SH-SY5Y (cell line): ENCODE results near the gene ZNF648.

Experiments used
- GATA2 ChIP-seq: IDR thresholded peaks from 2 replicates; pipeline ENCODE4 v1.6.1; 2011; ENCODE audit warnings: mild to moderate bottlenecking, low read depth, low read length
- GATA3 ChIP-seq: IDR thresholded peaks from 2 replicates; pipeline ENCODE4 v1.6.1; 2011; ENCODE audit warnings: low read depth, mild to moderate bottlenecking, low read length, moderate library complexity

The ZNF648 gene

DNA sequence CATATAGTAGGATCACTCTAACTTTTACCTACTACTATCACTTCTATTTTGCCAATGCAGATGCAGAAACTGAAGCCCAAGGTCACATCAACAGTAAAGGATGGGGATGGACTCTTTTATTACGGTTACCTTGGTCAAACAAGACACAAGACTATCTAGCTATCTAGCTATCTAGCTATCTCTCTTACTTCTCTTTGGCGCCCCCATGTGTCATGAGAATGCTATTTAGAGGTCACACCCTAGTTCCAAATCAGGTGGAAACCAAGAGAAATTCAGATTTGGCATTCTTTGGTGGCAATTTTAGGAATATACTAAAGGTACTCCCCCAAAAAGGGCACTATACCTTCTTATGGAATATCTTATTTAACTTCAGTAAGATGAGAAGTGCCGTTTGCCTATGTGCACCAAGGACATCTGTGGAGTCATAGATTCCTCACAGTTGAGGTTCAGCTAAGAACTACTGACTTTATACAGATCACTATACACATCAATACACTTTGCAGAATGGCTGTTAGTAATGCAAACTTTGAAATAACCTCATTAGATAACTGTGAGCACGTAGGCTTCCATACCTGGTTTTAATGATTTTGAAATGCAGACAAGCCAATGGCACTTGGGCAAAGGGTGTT lies 6.7 kb downstream of the ZNF648 start:
- TF ChIP-seq GATA2 (no peak), GATA3 (0 out of 2 replicates have a peak, but pooled peaks have one; percentile 15)

DNA sequence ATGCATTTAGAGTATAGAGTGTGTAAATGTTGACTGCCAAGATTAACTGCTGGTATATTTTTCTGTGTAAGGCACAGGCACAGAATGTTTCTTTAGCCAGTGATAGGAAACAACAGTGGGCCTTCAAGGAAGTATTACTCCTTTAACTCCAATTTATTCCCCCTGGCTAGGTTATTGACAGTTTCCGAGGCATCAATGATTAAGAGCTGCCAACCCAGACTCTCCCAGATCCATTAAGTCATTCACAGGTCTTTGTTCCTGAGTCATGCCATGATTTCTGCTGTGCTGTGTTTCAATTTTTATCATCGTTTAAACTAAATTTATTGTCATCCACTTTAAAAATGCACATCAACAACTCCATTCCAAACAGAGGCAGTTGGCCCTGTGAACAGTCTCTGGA lies 9.2 kb downstream of the ZNF648 start:
- TF ChIP-seq GATA2 (no peak), GATA3 (no peak)

DNA sequence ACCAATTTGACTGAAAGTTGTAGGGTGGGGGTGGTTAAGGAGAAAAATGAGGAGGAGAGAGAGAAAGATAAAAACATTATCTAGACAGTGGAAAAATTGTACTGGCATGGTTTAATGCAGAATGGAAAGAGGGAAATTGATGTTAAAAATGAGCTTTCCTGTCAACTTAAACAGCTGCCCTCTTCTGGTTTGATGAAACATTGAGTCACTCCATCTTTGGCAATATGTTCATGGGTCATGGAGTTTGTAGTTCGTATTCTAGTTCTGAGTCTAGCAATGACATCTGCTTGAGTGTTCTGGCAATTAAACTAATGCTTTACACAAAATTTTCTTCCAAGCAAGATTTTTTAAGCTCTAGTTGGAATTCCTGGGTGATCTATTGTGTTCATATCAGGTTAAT lies 9.6 kb downstream of the ZNF648 start:
- TF ChIP-seq GATA3: no peak
- TF ChIP-seq GATA2: no peak

DNA sequence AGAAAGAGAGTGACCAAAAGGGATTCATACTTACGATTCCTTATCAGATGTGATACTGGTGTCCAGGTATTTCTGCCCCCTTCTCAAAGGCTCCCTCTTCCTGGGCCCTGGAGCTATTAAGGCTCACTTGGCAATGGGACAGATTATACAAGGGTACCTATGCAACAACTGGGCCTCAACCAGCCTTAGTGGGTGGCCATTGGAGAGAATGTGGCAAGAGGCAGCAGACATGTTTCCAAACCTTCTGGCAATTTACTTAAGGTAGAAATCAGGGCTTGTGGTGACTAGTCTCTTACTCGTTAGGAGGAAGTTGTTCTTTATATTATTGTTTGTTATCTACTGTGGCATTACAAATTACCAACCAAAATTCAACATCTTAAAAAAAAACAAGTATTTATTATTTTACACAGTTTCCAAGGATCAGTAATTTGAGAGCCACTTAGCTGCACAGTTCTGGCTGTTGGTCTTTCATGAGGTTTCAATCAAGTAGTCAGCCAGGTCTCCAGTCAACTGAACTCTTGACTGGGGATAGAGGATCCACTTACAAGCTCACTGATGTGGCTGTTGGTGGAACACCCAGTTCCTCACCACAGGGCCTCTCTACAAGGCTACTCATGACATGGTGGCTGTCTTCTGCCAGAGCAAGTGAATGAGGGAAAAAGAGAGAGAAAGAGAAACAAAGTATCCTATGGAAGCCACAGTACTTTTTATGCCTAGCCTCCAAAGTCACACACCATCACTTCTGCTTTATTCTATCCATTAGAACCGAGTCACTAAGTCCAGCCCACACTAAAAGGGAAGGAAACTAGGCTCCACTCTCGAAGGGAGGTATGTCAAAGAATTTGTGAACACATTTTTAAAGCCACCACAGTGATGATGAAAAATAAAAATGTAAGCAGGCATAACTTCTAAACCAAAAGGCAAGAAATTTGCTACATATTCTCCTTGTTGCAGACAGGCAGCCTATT lies 10.7 kb downstream of the ZNF648 start:
- no peak for TF ChIP-seq GATA2
- TF ChIP-seq GATA3: no peak

DNA sequence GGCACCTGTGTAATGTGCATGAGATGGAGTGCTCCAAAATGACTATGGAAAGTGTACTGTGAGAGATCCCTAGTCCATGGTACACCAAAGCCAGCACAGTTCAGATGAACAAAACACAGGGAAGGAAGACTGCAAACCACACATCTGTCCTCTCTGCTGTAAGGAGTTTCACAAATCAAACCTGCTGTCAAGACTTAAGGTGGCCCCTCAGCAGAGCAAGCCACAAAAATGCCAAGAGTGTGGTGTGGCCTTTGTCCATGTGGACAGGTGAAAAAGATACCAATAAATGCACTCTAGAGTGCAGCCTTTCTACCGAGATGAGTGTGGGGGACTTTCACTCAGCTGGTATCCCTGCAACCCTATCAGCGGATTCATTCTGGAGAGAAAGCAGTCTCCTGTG lies 12.9 kb downstream of the ZNF648 start:
- TF ChIP-seq GATA3: no peak
- TF ChIP-seq GATA2: no peak

DNA sequence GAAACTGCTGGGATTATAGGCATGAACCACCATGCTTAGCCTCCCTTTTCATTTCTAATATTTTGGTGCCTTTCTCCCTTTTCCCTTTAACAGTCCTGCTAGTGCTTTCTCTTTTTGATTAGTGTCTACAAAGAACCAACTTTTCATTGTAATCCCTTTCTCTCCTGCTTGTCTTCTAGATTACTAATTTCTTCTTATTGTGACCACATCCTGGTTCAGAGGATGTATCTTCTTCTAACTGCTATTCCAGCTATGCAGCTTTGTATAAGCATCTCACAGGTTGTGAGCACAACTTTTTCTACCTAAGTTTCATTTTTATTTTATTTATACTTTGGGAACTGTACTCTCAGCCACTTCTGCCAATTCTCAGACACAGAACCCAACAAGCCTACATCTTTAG lies 14.7 kb downstream of the ZNF648 start:
- TF ChIP-seq GATA3 (no peak), GATA2 (no peak)

DNA sequence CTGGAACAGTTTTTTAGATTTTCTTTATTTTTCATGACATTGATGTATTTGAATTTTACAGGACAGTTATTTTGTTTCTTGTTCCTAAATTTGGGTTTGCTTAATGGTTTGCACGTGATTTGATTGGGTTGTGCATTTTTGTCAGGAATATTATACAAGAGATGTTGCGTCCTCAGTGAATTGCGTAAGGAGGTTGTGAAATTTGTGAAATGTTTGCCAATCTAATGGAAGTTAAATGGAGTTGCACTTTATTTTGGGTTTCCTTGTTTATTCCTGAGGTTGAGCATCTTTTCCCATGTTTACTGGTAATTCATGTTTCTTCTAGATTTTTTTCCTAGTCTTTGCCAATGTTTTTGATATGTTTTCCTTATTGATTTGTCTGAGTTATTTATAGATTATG lies 19.9 kb downstream of the ZNF648 start:
- TF ChIP-seq GATA3 (no peak), GATA2 (no peak)

DNA sequence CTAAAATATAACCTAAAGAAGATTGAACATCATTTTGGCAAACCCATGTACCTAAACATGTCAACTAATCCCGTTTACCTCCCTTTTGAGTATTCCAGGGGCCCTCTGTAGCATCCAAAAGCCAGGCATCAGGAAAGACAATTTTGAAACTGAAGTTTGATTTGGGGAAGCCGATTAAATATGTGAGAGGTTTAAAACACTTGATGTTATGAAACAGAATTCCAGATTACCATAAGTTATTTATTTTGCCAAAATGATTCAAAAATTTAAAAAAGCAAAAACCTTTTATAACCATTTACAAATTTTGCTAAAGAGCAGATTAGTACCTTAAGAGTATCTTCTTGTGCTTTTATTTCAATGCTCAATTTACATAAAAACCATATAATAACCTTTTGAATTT lies 23.3 kb downstream of the ZNF648 start:
- TF ChIP-seq GATA2 (no peak), GATA3 (no peak)

DNA sequence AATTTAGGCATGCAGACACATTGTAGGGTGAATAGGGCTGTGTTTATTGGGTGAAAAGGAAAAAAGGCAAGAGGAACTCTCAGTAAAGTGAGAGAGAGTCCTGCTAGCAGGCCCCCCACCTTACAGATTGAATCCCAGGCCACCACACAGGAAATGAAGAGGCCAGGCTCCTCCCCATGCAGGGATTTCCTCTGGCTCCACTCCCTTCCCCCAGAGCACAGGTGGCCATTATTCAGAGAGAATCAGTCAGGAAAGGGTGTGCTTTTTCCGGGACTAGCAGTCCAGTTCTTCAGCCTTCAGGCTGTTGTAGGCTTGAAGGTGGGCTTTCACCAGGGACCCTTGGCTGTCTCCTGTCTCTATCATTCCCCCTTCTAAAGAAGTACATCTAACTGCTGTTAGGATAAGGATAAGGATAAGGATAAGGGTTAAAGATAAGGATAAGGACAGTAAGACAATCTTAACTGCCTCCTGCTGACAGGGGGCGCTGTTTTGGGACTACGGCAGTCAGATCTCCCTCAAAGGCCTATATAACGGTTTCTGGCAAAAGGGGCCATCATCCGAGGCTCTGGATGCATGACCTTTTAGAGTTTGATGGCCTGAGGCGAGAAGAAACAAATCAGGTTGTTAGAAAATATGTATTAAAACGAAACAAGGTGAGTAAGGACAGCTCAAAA lies 26.3 kb downstream of the ZNF648 start:
- TF ChIP-seq GATA2 (no peak), GATA3 (no peak)

DNA sequence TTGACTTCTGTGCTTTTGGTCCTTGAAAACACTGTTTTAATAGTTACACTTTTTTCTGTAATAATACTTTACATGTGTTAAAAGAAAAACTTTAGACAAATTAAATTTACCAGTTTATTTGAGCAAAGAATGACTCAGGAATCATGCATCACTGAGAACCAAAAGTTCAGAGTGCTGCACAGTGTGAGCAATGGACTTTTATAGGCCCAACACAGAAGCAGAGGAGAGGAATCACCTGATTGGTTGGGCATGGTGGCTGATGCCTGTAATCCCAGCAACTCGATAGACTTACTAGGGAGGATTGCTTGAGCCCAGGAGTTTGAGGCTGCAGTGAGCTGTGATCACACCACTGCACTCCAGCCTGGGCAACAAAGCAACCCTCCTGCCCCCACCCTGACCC lies 29.3 kb downstream of the ZNF648 start:
- TF ChIP-seq GATA3 (no peak), GATA2 (no peak)

DNA sequence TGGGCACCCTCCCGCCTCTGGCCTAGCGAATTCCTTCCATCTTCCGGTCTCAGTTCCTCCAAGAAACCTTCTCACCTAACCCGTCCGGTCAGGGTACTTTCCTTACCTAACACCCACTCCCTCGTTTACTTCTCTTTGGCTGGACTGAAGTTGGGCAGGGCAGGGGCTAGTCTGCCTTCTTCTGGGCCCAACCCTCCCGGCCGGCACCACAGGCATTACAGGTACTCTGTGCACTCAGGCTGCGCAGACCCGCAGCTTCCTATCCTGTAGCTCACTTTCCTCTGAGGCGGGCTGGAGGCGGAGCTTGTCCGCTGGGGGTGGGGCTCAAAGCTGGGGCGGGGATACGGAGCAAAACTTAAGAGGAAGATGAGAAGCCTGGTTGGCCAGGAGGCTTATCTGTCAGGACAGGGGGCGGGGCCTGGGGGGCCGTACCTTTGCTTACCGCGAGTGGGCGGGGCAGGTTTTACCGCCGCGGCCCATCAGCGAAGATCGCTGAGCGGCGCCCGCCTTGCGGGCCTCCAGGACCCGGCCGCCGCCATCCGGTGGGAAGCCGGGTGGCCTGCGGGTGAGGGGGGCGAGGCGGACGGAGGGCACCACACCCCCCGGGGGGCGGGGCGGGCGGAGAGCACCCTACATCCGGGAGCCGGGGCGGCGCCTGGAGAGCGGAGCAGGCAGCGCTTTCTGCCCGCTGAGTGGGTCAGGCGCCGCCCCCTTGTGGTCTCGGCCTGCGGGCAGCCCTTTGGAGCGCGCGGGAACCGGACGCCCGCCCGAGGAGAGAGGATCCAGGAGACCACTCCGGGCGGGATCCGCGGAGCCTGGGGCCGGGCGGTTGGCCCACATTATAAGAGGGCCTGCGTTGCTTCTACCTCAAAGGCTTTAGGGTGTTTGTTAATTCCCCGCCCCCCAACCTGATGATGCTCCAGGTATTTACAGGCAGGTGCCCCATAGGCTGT lies 31.9 kb downstream of the ZNF648 start:
- TF ChIP-seq GATA2 (peak; percentile 9; the same call in 1 of the 2 replicates), GATA3 (no peak)

DNA sequence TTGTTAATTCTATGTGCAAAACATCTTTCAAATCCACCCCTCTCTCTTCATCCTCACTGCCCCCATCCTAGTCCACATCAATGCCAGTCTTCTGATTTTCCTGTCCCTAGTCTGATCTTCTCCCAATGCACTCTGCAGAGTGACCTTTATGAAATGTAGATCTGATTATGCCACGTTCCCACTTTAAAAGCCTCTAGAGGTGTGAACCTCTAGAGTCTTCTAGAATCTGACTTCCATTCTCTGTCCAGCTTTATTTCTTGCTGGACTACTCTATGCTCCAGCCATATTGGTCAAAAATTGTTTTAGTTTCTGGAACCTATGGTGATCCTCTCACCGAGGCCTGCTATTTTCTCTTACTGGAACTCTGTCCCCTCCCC lies 32.5 kb downstream of the ZNF648 start:
- TF ChIP-seq GATA3 (no peak), GATA2 (no peak)

DNA sequence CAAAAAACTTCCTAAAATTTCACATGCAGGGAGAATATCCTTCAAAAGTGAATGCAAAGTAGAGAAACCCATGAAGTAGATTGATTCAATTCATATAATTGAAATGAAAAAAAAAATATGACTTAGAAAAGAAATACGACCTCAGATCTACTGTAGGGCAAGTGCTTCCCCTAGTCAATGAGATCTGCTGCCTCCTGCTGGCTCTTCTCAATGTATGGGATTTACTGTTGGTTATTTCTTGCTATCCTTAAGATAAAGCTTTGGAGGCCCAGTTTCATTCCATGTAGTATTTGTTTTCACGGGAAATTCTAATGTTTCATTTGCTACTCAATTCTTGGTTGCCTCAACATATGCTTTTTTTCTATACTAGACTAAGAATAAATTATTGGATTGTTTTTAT lies 46.2 kb downstream of the ZNF648 start:
- TF ChIP-seq GATA2: no peak
- no peak for TF ChIP-seq GATA3
